Osteocyte (in vitro differentiated cells): ENCODE data around the gene PEX12. TPM values are rescaled to one million over a fixed set of nuclear protein-coding genes. Genes with fewer than 3 reads are reported as not detected.

ENCODE experiments used
- DNase-seq: peaks from one replicate; pipeline ENCODE4 v3.0.0; 2021; ENCODE audit warnings: mixed read lengths; ENCODE audit not compliant: unreplicated experiment; ENCODE audit errors: extremely low spot score
- H3K27ac Mint-ChIP-seq: one replicate; pipeline ENCODE4 v1.8.0; 2021; ENCODE audit warnings: mild to moderate bottlenecking, mixed read lengths; ENCODE audit not compliant: unreplicated experiment
- H3K27me3 Mint-ChIP-seq: one replicate; pipeline ENCODE4 v1.8.0; 2021; ENCODE audit warnings: mixed read lengths; ENCODE audit not compliant: unreplicated experiment
- H3K36me3 Mint-ChIP-seq: one replicate; pipeline ENCODE4 v1.8.0; 2021; ENCODE audit warnings: mixed read lengths; ENCODE audit not compliant: unreplicated experiment
- H3K4me1 Mint-ChIP-seq: one replicate; pipeline ENCODE4 v1.8.0; 2021; ENCODE audit warnings: mixed read lengths; ENCODE audit not compliant: unreplicated experiment
- H3K4me3 Mint-ChIP-seq: one replicate; pipeline ENCODE4 v1.8.0; 2021; ENCODE audit warnings: mild to moderate bottlenecking, moderate library complexity, mixed read lengths; ENCODE audit not compliant: unreplicated experiment
- H3K9me3 Mint-ChIP-seq: one replicate; pipeline ENCODE4 v1.8.0; 2021; ENCODE audit warnings: mixed read lengths; ENCODE audit not compliant: unreplicated experiment
- CTCF ChIP-seq: fragments of 200-600 bp; sonication (generic); IDR thresholded peaks from 2 replicates; pipeline ENCODE4 v1.5.0; 2021; ENCODE audit warnings: antibody characterized with exemption, mild to moderate bottlenecking, moderate library complexity
- total RNA-seq: library from RNA; stranded (reverse); gene quantifications from 2 replicates; pipeline ENCODE4 v1.2.1, GENCODE V29; 2021

Gene PEX12
- total RNA-seq, 1 donor from 2014 or later = 7.0 TPM

GRCh38 chr17:35607239-35607847, 29.0 kb upstream of the PEX12 start:
- H3K4me3 Mint-ChIP-seq = no peak overlapping the region
- no peak for TF ChIP-seq CTCF
- H3K4me1 Mint-ChIP-seq = no peaks in the 10 kb centered on the region
- no peak overlapping the region for H3K27ac Mint-ChIP-seq
- peaks cover 37% of the 10 kb centered on the region for H3K36me3 Mint-ChIP-seq
- H3K9me3 Mint-ChIP-seq = no peaks in the 10 kb centered on the region
- no peaks in the 10 kb centered on the region for H3K27me3 Mint-ChIP-seq
- no peak for DNase-seq

GRCh38 chr17:35605678-35606077, 27.3 kb upstream of the PEX12 start:
- peaks cover 35% of the 10 kb centered on the region for H3K36me3 Mint-ChIP-seq
- H3K4me1 Mint-ChIP-seq = no peaks in the 10 kb centered on the region
- no peaks in the 10 kb centered on the region for H3K27me3 Mint-ChIP-seq
- no peak for DNase-seq
- TF ChIP-seq CTCF = no peak
- H3K27ac Mint-ChIP-seq = no peak overlapping the region
- no peak overlapping the region for H3K4me3 Mint-ChIP-seq
- H3K9me3 Mint-ChIP-seq = no peaks in the 10 kb centered on the region

- H3K36me3 Mint-ChIP-seq = peaks cover 43% of the 10 kb centered on the region
- H3K9me3 Mint-ChIP-seq = no peaks in the 10 kb centered on the region
- H3K27me3 Mint-ChIP-seq = no peaks in the 10 kb centered on the region
- no peak for DNase-seq
- H3K4me3 Mint-ChIP-seq = no peak overlapping the region
- TF ChIP-seq CTCF = no peak
- H3K4me1 Mint-ChIP-seq = no peaks in the 10 kb centered on the region
- H3K27ac Mint-ChIP-seq = no peak overlapping the region
Measured at GRCh38 chr17:35603674-35604073, 25.3 kb upstream of the PEX12 start.

- H3K4me1 Mint-ChIP-seq = peaks cover 15% of the 10 kb centered on the region
- H3K27me3 Mint-ChIP-seq = no peaks in the 10 kb centered on the region
- H3K9me3 Mint-ChIP-seq = no peaks in the 10 kb centered on the region
- H3K36me3 Mint-ChIP-seq = peaks cover 41% of the 10 kb centered on the region
- TF ChIP-seq CTCF = no peak
- DNase-seq = no peak
- H3K27ac Mint-ChIP-seq = no peak overlapping the region
- no peak overlapping the region for H3K4me3 Mint-ChIP-seq
Measured at GRCh38 chr17:35597604-35598003, 19.2 kb upstream of the PEX12 start.

- DNase-seq = no peak
- Mint-ChIP-seq H3K4me3 (no peak overlapping the region), H3K27me3 (no peaks in the 10 kb centered on the region), H3K36me3 (peaks cover 41% of the 10 kb centered on the region), H3K4me1 (peaks cover 15% of the 10 kb centered on the region), H3K9me3 (no peaks in the 10 kb centered on the region), H3K27ac (no peak overlapping the region)
- peak; percentile 22 for TF ChIP-seq CTCF
Measured at GRCh38 chr17:35596530-35597233, 18.3 kb upstream of the PEX12 start.
